T-helper 1 cell (primary cell): Measurements from ENCODE around the gene MARCHF10.

Experiments used
- DNase-seq, 5 donors: peaks; one replicate each; pipeline ENCODE4 v3.0.0-alpha.2; 2012 to 2020

MARCHF10 gene

GRCh38 chr17:62674363-62674739, 133.8 kb downstream of the MARCHF10 start:
- no peak for DNase-seq

GRCh38 chr17:62673614-62674362, 134.3 kb downstream of the MARCHF10 start:
- DNase-seq = no peak

- DNase-seq = no peak
Observed at GRCh38 chr17:62672957-62673356, 135.2 kb downstream of the MARCHF10 start.

- no peak for DNase-seq
Observed at GRCh38 chr17:62671553-62671952, 136.6 kb downstream of the MARCHF10 start.

- no peak for DNase-seq
Observed at GRCh38 chr17:62670202-62670821, 137.8 kb downstream of the MARCHF10 start.

GRCh38 chr17:62668091-62668804, 139.9 kb downstream of the MARCHF10 start:
- no peak for DNase-seq

GRCh38 chr17:62666801-62667591, 141.1 kb downstream of the MARCHF10 start:
- no peak for DNase-seq

GRCh38 chr17:62666061-62666800, 141.9 kb downstream of the MARCHF10 start:
- DNase-seq = no peak

- no peak for DNase-seq
Observed at GRCh38 chr17:62665599-62665998, 142.5 kb downstream of the MARCHF10 start.

- DNase-seq = no peak
Observed at GRCh38 chr17:62664336-62665120, 143.6 kb downstream of the MARCHF10 start.

GRCh38 chr17:62663304-62663703, 144.8 kb downstream of the MARCHF10 start:
- no peak for DNase-seq

GRCh38 chr17:62662855-62663254, 145.3 kb downstream of the MARCHF10 start:
- DNase-seq = no peak

- no peak for DNase-seq
Observed at GRCh38 chr17:62661337-62661736, 146.8 kb downstream of the MARCHF10 start.

GRCh38 chr17:62660629-62661118, 147.4 kb downstream of the MARCHF10 start:
- no peak for DNase-seq

GRCh38 chr17:62658136-62658920, 149.8 kb downstream of the MARCHF10 start:
- DNase-seq = no peak

GRCh38 chr17:62657690-62658089, 150.4 kb downstream of the MARCHF10 start:
- no peak for DNase-seq

GRCh38 chr17:62657145-62657665, 150.9 kb downstream of the MARCHF10 start:
- no peak for DNase-seq

- no peak for DNase-seq
Observed at GRCh38 chr17:62656446-62656845, 151.7 kb downstream of the MARCHF10 start.

- DNase-seq = no peak
Observed at GRCh38 chr17:62655656-62656055, 152.5 kb downstream of the MARCHF10 start.
